Mucosa of stomach (tissue), 1 donor: ENCODE measurements around the gene JADE1.

Source experiments
- H3K27me3 ChIP-seq: one replicate; pipeline ENCODE4 v1.7.0; 2013; ENCODE audit warnings: mild to moderate bottlenecking, low read length; ENCODE audit not compliant: control insufficient read depth, insufficient read depth
- H3K36me3 ChIP-seq: one replicate; pipeline ENCODE4 v1.7.0; 2013; ENCODE audit warnings: low read length; ENCODE audit not compliant: control insufficient read depth, insufficient read depth
- H3K4me1 ChIP-seq: one replicate; pipeline ENCODE4 v1.7.0; 2013; ENCODE audit warnings: mild to moderate bottlenecking, low read length; ENCODE audit not compliant: control insufficient read depth, insufficient read depth
- H3K4me3 ChIP-seq: one replicate; pipeline ENCODE4 v1.7.0; 2013; ENCODE audit warnings: low read length
- H3K9ac ChIP-seq: one replicate; pipeline ENCODE4 v1.7.0; 2013; ENCODE audit warnings: mild to moderate bottlenecking, low read length, moderate library complexity
- H3K9me3 ChIP-seq: one replicate; pipeline ENCODE4 v1.7.0; 2013; ENCODE audit warnings: mild to moderate bottlenecking, low read length, moderate library complexity; ENCODE audit not compliant: control insufficient read depth
- donor health status: Pancreatic carcinoma.

JADE1 gene

GRCh38 chr4:128915544-128915943 lies 106.0 kb downstream of the JADE1 start:
- H3K9me3 ChIP-seq, result no peaks in the 10 kb centered on the region
- no peaks in the 10 kb centered on the region for H3K4me1 ChIP-seq
- H3K4me3 ChIP-seq, result no peak overlapping the region
- H3K9ac ChIP-seq, result no peak overlapping the region
- H3K27me3 ChIP-seq, result no peaks in the 10 kb centered on the region
- H3K36me3 ChIP-seq, result no peaks in the 10 kb centered on the region

GRCh38 chr4:128916832-128917231 lies 107.3 kb downstream of the JADE1 start:
- Histone ChIP-seq H3K27me3 (no peaks in the 10 kb centered on the region), H3K4me3 (no peak overlapping the region), H3K4me1 (no peaks in the 10 kb centered on the region), H3K9me3 (no peaks in the 10 kb centered on the region), H3K9ac (no peak overlapping the region), H3K36me3 (no peaks in the 10 kb centered on the region)

- Histone ChIP-seq H3K4me3 (no peak overlapping the region), H3K9ac (no peak overlapping the region), H3K27me3 (no peaks in the 10 kb centered on the region), H3K4me1 (no peaks in the 10 kb centered on the region), H3K9me3 (no peaks in the 10 kb centered on the region), H3K36me3 (no peaks in the 10 kb centered on the region)
Observed at GRCh38 chr4:128917781-128918180, 108.3 kb downstream of the JADE1 start.

- Histone ChIP-seq H3K4me3 (no peak overlapping the region), H3K27me3 (no peaks in the 10 kb centered on the region), H3K9me3 (no peaks in the 10 kb centered on the region), H3K9ac (no peak overlapping the region), H3K4me1 (no peaks in the 10 kb centered on the region), H3K36me3 (no peaks in the 10 kb centered on the region)
Observed at GRCh38 chr4:128921954-128922353, 112.5 kb downstream of the JADE1 start.
